ENCODE data around the gene KCNK3.

Gene KCNK3

GRCh38 chr2:26668856-26669750, 23.4 kb upstream of the KCNK3 start:
- H3K4me1 ChIP-seq (ENCODE audit: control insufficient read depth, insufficient read depth, low read length): no peaks in the 10 kb centered on the region
- no peaks in the 10 kb centered on the region for H3K9me3 ChIP-seq (ENCODE audit: control insufficient read depth, low read length)
- no peaks in the 10 kb centered on the region for H3K36me3 ChIP-seq (ENCODE audit: control insufficient read depth, insufficient read depth, low read length)
- no peak overlapping the region for H3K9ac ChIP-seq (ENCODE audit: low read length)
- H3K27me3 ChIP-seq (ENCODE audit: control insufficient read depth, insufficient read depth, low read length): peaks cover 2% of the 10 kb centered on the region
- no peak overlapping the region for H3K4me3 ChIP-seq (ENCODE audit: low read length)

- H3K4me3 ChIP-seq (ENCODE audit: low read length): no peak overlapping the region
- H3K9ac ChIP-seq (ENCODE audit: low read length): no peak overlapping the region
- peaks cover 2% of the 10 kb centered on the region for H3K27me3 ChIP-seq (ENCODE audit: control insufficient read depth, insufficient read depth, low read length)
Measured at GRCh38 chr2:26670171-26670570, 22.4 kb upstream of the KCNK3 start.

DNA sequence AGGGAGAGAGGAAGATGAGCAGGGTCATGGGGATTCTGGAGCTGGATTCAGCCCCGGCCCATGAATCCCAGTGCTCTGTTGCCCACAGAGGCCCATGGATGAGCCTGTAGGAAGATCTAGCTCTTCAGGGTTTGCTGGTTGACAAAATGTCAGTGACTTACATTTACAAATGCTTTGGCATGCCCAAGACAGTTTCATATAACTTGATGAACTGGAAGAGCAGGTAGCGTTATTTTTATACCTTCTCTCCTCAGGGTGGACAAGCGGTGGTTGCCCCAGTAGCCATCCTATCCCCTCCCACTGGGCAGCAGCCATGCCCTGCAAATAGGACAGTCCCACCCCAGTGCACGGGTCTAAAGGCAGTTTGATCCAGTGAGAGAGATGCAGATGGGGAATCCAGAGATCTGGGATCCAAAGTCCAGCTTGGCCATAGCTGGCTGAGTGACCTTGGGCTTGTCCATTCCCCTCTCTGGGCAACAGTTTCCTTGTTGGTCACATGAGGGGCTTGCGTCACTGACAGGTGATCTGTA, 21.5 kb upstream of the KCNK3 start:
- H3K4me1 ChIP-seq (ENCODE audit: control insufficient read depth, insufficient read depth, low read length): no peaks in the 10 kb centered on the region
- no peaks in the 10 kb centered on the region for H3K9me3 ChIP-seq (ENCODE audit: control insufficient read depth, low read length)
- H3K27me3 ChIP-seq (ENCODE audit: control insufficient read depth, insufficient read depth, low read length): peaks cover 2% of the 10 kb centered on the region
- H3K4me3 ChIP-seq (ENCODE audit: low read length): no peak overlapping the region
- no peaks in the 10 kb centered on the region for H3K36me3 ChIP-seq (ENCODE audit: control insufficient read depth, insufficient read depth, low read length)
- no peak overlapping the region for H3K9ac ChIP-seq (ENCODE audit: low read length)

More at GRCh38 chr2:26670171-26670570, 22.4 kb upstream of the KCNK3 start:
- Histone ChIP-seq H3K36me3 (ENCODE audit: control insufficient read depth, insufficient read depth, low read length) (no peaks in the 10 kb centered on the region), H3K4me1 (ENCODE audit: control insufficient read depth, insufficient read depth, low read length) (no peaks in the 10 kb centered on the region), H3K9me3 (ENCODE audit: control insufficient read depth, low read length) (no peaks in the 10 kb centered on the region)

DNA sequence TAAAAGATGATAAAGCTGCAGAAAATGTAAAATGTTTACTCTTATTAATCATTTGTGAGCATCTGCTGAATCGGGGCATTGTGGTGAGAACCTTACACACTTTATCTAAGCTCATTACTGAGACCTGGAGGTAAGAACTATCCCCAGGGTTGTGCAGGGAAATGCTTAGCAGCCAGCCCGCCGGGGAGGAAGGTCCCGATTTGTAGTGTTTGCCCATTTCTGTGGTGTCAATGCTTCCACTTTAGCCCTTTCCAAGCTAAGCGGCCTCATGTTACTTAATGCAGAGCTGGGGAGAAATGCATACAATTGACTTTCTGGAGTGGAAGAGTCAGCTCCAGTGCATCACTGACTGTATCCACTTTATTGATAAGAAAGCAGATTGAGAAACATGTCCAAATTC, 20.8 kb upstream of the KCNK3 start:
- Histone ChIP-seq H3K9me3 (ENCODE audit: control insufficient read depth, low read length) (no peaks in the 10 kb centered on the region), H3K4me3 (ENCODE audit: low read length) (no peak overlapping the region), H3K27me3 (ENCODE audit: control insufficient read depth, insufficient read depth, low read length) (peaks cover 2% of the 10 kb centered on the region), H3K4me1 (ENCODE audit: control insufficient read depth, insufficient read depth, low read length) (no peaks in the 10 kb centered on the region), H3K9ac (ENCODE audit: low read length) (no peak overlapping the region), H3K36me3 (ENCODE audit: control insufficient read depth, insufficient read depth, low read length) (no peaks in the 10 kb centered on the region)

DNA sequence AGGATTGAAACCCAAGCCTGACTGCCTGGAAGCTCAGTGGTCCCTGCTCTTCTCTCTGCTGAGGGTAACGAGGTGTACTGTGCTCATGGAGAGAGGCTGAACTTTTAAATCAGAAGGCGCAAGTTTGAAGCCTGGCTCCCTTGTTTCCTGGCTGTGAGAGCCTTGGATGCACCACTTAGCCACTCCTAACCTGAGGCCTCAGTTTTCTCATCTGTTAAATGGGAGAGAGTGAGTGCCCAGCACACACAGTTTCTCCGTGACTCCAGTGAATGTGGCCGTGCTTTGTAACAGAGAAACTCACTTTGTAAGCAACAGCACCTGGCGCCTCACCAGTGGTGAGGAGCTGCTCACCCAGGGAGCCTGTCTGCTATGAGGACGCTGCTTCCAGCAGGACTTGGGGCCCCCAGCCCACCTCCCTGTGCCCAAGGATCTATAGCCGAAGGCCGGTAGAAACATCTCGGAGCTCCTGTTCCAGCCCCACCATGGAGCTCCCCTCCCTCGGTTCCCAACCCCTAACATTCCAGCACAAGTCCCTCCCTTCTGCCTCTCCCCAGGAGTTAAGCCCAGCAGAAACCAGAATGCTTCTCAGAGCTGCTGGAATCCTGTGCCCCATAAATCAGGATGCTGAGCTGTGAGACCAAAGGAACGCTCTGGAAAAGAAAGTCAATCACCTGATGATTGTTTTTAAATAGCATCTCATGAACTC, 20.3 kb upstream of the KCNK3 start:
- Histone ChIP-seq H3K27me3 (ENCODE audit: control insufficient read depth, insufficient read depth, low read length) (peaks cover 2% of the 10 kb centered on the region), H3K36me3 (ENCODE audit: control insufficient read depth, insufficient read depth, low read length) (no peaks in the 10 kb centered on the region), H3K4me1 (ENCODE audit: control insufficient read depth, insufficient read depth, low read length) (no peaks in the 10 kb centered on the region), H3K4me3 (ENCODE audit: low read length) (no peak overlapping the region), H3K9me3 (ENCODE audit: control insufficient read depth, low read length) (no peaks in the 10 kb centered on the region), H3K9ac (ENCODE audit: low read length) (no peak overlapping the region)

- Histone ChIP-seq H3K36me3 (ENCODE audit: control insufficient read depth, insufficient read depth, low read length) (no peaks in the 10 kb centered on the region), H3K4me3 (ENCODE audit: low read length) (no peak overlapping the region), H3K9ac (ENCODE audit: low read length) (no peak overlapping the region), H3K9me3 (ENCODE audit: control insufficient read depth, low read length) (no peaks in the 10 kb centered on the region), H3K4me1 (ENCODE audit: control insufficient read depth, insufficient read depth, low read length) (no peaks in the 10 kb centered on the region), H3K27me3 (ENCODE audit: control insufficient read depth, insufficient read depth, low read length) (peaks cover 2% of the 10 kb centered on the region)
Measured at GRCh38 chr2:26672818-26673393, 19.6 kb upstream of the KCNK3 start.

DNA sequence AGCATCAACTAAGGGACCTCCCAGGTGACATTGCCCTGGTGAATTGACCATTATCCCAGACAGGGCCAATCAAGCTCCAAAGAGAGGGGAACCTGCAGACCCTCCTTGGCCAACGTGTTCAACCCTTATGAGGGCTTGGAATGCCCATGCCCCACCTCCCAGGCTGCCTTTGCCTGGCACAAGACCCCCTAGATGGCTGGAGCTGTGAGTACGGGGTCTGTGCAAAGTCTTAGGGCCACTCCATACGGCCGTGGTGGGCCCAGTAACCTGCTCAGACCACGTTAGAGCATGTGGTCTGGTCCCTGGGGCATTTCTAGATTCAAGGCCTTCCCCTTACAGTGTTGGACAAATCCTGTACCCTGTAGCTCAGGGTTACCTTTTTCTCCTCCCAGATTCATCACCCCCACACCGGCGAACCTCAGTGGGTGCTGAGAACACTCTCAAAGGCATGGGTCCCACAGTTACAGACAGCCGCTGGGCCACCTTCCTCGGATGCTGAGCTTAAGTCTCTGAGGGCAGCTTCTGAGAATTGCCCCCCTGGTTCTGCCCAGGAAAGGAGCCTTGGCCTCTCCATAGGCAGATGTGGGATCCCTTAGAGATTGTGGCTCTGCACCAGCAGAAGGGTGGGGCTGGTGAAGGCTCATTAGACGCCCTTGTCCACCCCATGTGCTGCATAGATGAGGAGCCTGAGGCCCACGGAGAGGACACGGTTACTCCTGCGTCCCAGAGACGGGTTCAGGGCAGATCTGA, 18.3 kb upstream of the KCNK3 start:
- Histone ChIP-seq H3K4me1 (ENCODE audit: control insufficient read depth, insufficient read depth, low read length) (no peaks in the 10 kb centered on the region), H3K36me3 (ENCODE audit: control insufficient read depth, insufficient read depth, low read length) (no peaks in the 10 kb centered on the region), H3K27me3 (ENCODE audit: control insufficient read depth, insufficient read depth, low read length) (no peaks in the 10 kb centered on the region), H3K9me3 (ENCODE audit: control insufficient read depth, low read length) (no peaks in the 10 kb centered on the region), H3K9ac (ENCODE audit: low read length) (no peak overlapping the region), H3K4me3 (ENCODE audit: low read length) (no peak overlapping the region)

DNA sequence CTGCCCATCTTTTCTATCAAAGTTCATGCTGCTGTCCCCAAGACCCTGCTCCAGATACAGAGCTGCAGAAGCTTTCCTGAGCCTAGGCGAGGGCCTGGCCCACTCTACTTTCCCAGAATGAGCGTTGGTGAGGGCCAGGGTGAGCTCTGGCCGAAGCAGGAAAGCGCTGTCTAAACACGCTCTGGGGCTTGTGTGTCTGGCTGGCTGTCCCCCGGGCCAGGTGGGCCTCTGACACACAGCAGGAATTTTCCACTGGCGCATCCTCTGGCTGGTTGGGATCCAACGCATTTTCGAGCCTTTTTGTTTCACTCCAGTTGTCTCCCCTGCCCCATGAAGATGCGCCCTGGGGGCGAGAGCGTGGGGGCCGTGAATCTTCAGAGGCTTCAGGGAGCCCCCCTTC, 17.8 kb upstream of the KCNK3 start:
- Histone ChIP-seq H3K9ac (ENCODE audit: low read length) (no peak overlapping the region), H3K4me1 (ENCODE audit: control insufficient read depth, insufficient read depth, low read length) (no peaks in the 10 kb centered on the region)

GRCh38 chr2:26675651-26676255, 16.8 kb upstream of the KCNK3 start:
- Histone ChIP-seq H3K9ac (ENCODE audit: low read length) (no peak overlapping the region), H3K9me3 (ENCODE audit: control insufficient read depth, low read length) (no peaks in the 10 kb centered on the region), H3K36me3 (ENCODE audit: control insufficient read depth, insufficient read depth, low read length) (no peaks in the 10 kb centered on the region), H3K4me1 (ENCODE audit: control insufficient read depth, insufficient read depth, low read length) (no peaks in the 10 kb centered on the region), H3K27me3 (ENCODE audit: control insufficient read depth, insufficient read depth, low read length) (no peaks in the 10 kb centered on the region), H3K4me3 (ENCODE audit: low read length) (no peak overlapping the region)

More for the DNA sequence above, 17.8 kb upstream of the KCNK3 start:
- H3K36me3 ChIP-seq (ENCODE audit: control insufficient read depth, insufficient read depth, low read length): no peaks in the 10 kb centered on the region
- H3K4me3 ChIP-seq (ENCODE audit: low read length): no peak overlapping the region
- no peaks in the 10 kb centered on the region for H3K9me3 ChIP-seq (ENCODE audit: control insufficient read depth, low read length)
- H3K27me3 ChIP-seq (ENCODE audit: control insufficient read depth, insufficient read depth, low read length): no peaks in the 10 kb centered on the region

GRCh38 chr2:26678035-26678434, 14.5 kb upstream of the KCNK3 start:
- H3K27me3 ChIP-seq (ENCODE audit: control insufficient read depth, insufficient read depth, low read length): no peaks in the 10 kb centered on the region
- H3K9me3 ChIP-seq (ENCODE audit: control insufficient read depth, low read length): no peaks in the 10 kb centered on the region
- H3K36me3 ChIP-seq (ENCODE audit: control insufficient read depth, insufficient read depth, low read length): no peaks in the 10 kb centered on the region
- no peak overlapping the region for H3K9ac ChIP-seq (ENCODE audit: low read length)
- no peaks in the 10 kb centered on the region for H3K4me1 ChIP-seq (ENCODE audit: control insufficient read depth, insufficient read depth, low read length)
- H3K4me3 ChIP-seq (ENCODE audit: low read length): no peak overlapping the region

- no peaks in the 10 kb centered on the region for H3K9me3 ChIP-seq (ENCODE audit: control insufficient read depth, low read length)
- no peaks in the 10 kb centered on the region for H3K4me1 ChIP-seq (ENCODE audit: control insufficient read depth, insufficient read depth, low read length)
- no peaks in the 10 kb centered on the region for H3K36me3 ChIP-seq (ENCODE audit: control insufficient read depth, insufficient read depth, low read length)
Measured at GRCh38 chr2:26679867-26680266, 12.7 kb upstream of the KCNK3 start.

More at GRCh38 chr2:26679867-26680266, 12.7 kb upstream of the KCNK3 start:
- Histone ChIP-seq H3K9ac (ENCODE audit: low read length) (no peak overlapping the region), H3K27me3 (ENCODE audit: control insufficient read depth, insufficient read depth, low read length) (peaks cover 3% of the 10 kb centered on the region), H3K4me3 (ENCODE audit: low read length) (no peak overlapping the region)
